GM18907 (cell line): ENCODE results near the gene CR1L.
"Not testable (repeated sequence)": the region's sequence is repeated elsewhere in the genome, so short reads cannot be mapped to it uniquely, and the experiment has no call there.

ENCODE experiments used
- ATAC-seq: cut with Tn5 transposase; IDR thresholded peaks from one replicate; pipeline ENCODE4 v1.9.1; 2021; ENCODE audit warnings: mild to moderate bottlenecking, moderate library complexity; ENCODE audit not compliant: unreplicated experiment

CR1L gene

GRCh38 chr1:207744000-207744534 is 99.1 kb downstream of the CR1L start:
- no peak for ATAC-seq

DNA sequence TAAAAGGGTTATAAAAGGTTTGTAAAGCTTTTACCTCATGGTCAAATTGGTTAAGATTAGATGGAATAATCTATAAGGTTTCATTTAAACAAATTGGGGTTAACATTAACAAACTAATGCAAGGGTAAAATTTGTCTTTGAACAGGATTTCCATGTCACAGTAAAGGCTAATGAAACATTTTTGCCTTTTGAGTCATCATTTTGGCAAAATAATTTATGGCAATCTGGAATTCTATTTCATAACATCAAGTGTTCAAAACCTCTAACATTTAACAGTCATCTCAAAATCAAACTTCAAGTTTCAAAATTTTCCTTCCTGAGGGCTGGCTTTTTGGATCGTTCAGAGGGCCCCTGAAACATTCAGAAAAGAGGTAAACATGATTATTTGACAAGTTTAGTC is 100.4 kb downstream of the CR1L start:
- no peak for ATAC-seq

GRCh38 chr1:207745839-207746767 is 101.2 kb downstream of the CR1L start:
- ATAC-seq: no peak

GRCh38 chr1:207747627-207748492 is 102.9 kb downstream of the CR1L start:
- ATAC-seq: no peak

DNA sequence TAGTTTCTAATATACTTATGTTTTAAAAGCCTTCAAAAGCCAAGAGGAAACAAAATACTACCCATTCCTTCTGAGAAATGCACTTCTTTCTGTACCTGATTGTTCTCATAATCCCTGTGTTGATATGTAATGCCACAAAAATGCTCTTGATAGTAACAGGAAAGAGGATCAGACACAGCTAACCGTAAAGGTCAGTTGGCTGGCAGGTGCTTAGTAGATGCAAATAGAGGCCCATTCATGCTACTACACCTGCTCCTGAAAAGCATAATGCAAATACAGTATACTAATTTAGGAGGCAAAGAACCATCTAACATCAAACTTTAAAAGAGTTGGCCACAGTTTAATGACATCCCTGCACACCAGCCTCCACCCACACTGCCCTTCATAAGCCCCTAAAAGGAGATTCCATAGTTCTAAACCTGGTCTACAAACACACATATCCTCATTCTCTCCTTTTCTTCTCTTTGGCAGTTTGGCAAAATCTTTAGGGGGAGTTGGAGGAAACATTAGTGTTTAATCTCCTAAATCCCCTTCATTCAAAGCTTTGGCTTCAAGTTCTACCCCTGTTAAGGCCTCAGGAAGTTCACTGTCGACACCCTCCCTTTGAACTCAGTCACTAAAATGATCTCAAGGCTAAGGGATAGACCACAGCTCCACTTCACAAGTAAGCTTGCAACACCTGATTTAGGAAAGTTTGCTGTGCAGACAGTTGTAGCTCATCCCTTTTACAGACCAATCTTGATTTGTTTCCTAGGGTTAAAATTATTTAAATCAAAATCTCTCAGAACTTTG is 104.0 kb downstream of the CR1L start:
- ATAC-seq: no peak

GRCh38 chr1:207750631-207751305 is 105.8 kb downstream of the CR1L start:
- ATAC-seq: no peak

DNA sequence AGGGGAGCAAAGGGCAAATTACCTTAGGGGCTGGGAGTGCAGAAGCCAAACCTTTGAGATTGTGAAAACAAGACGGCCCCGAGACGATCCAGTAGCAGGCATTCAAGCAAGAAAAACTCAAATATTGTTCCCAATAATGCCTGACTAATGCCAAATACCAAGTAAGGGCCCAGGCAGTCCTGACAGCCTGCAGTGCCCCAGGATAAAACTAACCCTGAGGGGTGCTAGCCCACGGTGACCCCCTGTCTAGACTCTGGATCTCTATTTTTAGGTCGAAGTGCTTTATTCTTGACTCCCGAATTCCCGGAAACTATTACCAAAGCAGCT is 106.5 kb downstream of the CR1L start:
- peak; percentile 5 for ATAC-seq

DNA sequence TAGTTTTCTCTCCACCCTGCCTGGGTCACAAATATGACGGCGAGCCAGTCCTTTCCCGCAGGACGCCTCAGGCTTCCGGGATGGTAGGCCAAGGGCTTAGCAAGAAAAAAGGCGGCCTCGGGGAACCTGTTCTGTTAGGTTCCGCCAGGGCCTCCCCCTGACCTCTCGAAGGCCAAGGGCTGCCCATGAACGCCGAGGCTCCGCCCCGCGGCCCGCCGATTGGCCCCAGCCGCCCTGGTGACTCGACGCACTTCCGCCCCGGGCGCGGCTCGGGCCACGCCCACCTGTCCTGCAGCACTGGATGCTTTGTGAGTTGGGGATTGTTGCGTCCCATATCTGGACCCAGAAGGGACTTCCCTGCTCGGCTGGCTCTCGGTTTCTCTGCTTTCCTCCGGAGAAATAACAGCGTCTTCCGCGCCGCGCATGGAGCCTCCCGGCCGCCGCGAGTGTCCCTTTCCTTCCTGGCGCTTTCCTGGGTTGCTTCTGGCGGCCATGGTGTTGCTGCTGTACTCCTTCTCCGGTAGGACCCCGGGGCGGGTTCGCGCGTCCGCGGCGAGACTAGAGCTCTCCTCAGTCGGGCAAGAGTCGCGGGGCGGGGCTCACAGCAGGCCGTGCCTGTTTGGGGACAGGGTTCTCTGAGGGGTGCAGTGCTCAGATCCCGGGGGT is 107.0 kb downstream of the CR1L start, which contains the start of gene CD46:
TSS of gene CD46 (plus strand) at position 265 of the 666 bp plus-strand sequence. CDS start at position 424, 159 bp downstream.
- peak; percentile 96 for ATAC-seq

DNA sequence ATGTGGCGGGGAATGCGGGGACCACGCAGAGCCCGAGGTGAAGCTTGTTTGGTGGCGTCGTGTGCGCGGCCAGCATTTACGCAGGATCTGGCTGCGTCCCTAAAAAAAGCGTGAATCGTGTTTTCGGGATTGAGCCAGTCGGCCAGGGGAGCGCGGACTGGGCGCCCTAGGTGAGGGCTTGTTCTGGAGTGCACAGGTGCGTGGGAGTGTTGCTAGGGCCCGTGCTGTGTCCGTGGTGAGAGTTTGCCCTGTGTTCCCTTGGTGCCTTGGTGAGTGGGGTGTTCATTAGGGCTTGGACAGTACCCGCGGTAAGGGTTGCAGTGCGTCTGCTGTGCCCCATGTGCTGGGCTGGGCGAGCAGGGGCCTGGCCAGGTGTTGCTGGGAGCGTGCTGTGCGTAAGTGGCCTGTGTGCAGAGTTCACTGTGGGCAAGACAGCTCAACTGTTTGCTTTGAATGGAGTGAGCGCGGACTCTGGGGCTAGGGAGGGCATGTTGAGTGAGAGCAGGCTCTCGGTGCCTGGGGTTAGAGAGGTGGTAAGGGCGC is 107.6 kb downstream of the CR1L start:
- peak; percentile 33 for ATAC-seq

DNA sequence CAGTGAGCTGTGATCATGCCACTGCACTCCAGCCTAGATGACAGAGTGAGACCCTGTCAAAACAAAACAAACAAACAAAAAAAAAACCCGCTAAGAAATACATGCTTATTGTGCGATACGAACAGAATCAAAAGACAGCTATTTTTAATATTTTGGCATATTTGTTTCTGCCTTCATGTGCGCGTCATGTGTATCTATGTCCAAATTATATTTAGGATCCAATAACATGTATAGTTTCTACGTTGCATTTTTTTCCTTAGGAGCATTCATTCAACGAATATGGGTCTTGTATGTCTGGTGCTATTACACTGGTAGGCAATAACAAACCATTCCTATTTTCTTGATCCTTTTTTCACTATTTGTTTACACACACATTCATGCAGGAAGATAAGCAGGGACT is 108.7 kb downstream of the CR1L start:
- no peak for ATAC-seq

- ATAC-seq: no peak
Measured at GRCh38 chr1:207754011-207754410, 109.1 kb downstream of the CR1L start.

GRCh38 chr1:207754974-207755700 is 110.2 kb downstream of the CR1L start:
- no peak for ATAC-seq

- no peak for ATAC-seq
Measured at GRCh38 chr1:207755846-207756693, 111.1 kb downstream of the CR1L start.

DNA sequence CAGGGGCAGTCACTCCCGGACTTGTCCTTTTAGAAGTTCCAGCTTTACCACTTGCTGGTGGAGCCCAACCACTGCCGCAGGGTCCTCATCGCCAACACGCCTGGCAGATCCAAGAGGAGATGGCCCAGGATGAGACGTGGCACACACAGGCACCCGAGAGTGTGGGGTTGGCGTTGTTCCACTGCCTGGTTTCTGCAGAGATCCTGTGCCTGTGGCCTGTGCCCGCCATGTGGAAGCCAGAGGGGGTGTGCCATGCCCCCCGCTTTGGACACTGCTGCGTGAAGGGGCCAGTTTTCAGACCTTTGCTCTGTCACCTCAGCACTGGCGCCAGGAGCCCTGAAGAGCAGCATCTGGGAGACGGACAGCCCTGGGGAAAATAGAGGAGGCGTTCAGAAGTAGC is 117.7 kb downstream of the CR1L start:
- ATAC-seq: no peak

GRCh38 chr1:207763091-207763490 is 118.2 kb downstream of the CR1L start:
- no peak for ATAC-seq

DNA sequence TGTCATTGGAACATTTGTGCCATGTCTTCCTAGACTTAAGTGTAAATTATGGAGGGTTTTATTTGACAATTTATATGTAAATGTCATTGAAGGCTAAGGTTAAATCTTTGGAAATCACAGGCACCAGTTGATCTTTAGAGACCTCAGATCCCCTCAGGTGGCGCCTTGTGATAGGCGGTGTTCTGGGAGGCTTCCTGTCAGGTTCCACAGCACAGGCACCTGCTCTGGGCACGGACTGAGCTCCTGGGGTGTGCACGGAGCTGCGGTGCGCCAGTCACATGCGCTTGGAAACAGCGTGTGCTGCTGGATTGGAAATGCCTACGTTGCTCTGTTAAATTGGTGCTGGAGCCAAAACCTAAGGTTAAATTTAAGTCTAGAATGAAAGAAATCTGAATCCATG is 119.0 kb downstream of the CR1L start:
- no peak for ATAC-seq

- no peak for ATAC-seq
Measured at GRCh38 chr1:207766569-207766968, 121.6 kb downstream of the CR1L start.

DNA sequence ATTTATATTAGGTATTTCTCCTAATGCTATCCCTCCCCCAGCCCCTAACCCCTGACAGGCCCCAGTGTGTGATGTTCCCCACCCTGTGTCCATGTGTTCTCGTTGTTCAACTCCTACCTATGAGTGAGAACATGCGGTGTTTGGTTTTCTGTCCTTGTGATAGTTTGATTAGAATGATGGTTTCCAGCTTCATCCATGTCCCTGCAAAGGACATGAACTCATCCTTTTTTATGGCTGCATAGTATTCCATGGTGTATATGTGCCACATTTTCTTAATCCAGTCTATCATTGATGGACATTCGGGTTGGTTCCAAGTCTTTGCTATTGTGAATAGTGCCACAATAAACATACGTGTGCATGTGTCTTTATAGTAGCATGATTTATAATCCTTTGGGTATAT is 125.6 kb downstream of the CR1L start:
- not testable (repeated sequence) for ATAC-seq
